Thymus (tissue), 11 donors: Measurements from ENCODE around the gene CBFA2T2. TPM values are rescaled to one million over a fixed set of nuclear protein-coding genes. Genes with fewer than 3 reads are reported as not detected.

Experiments
- DNase-seq, 9 donors: peaks; one replicate each; pipeline ENCODE4 v3.0.0-alpha.2; 2013; ENCODE audit warnings: low spot score in 9 of 9, low read depth in 6 of 9, missing footprints in 1 of 9
- H3K27ac ChIP-seq, 2 donors: one replicate each; pipeline ENCODE4 v1.5.1; 2013; ENCODE audit warnings: control low read depth in 1 of 2, low read depth in 1 of 2, low read length in 1 of 2, mild to moderate bottlenecking in 1 of 2, moderate library complexity in 1 of 2
- H3K27me3 ChIP-seq, 2 donors: one replicate each; pipeline ENCODE4 v1.5.1; 2013; ENCODE audit warnings: low read length in 1 of 2; ENCODE audit not compliant: control insufficient read depth in 2 of 2, insufficient read depth in 1 of 2
- H3K36me3 ChIP-seq, 2 donors: one replicate each; pipeline ENCODE4 v1.5.1; 2013; ENCODE audit warnings: low read length in 1 of 2, mild to moderate bottlenecking in 1 of 2, moderate library complexity in 1 of 2; ENCODE audit not compliant: control insufficient read depth in 2 of 2, insufficient read depth in 2 of 2
- H3K4me1 ChIP-seq, 2 donors: one replicate each; pipeline ENCODE4 v1.5.1; 2013; ENCODE audit warnings: low read length in 2 of 2; ENCODE audit not compliant: control insufficient read depth in 2 of 2, insufficient read depth in 2 of 2
- H3K4me3 ChIP-seq, 2 donors: one replicate each; pipeline ENCODE4 v1.5.1; 2013; ENCODE audit warnings: low read length in 2 of 2, control low read depth in 1 of 2, mild to moderate bottlenecking in 1 of 2
- H3K9me3 ChIP-seq, 2 donors: one replicate each; pipeline ENCODE4 v1.5.1; 2013; ENCODE audit warnings: low read length in 1 of 2, mild to moderate bottlenecking in 1 of 2; ENCODE audit not compliant: control insufficient read depth in 2 of 2, insufficient read depth in 1 of 2
- WGBS: extraction: QIAGEN DNeasy Blood & Tissue Kit; methylation state at CpG from one replicate; pipeline ENCODE4 v1.1.7; 2013; 5-methylcytosine and 5-hydroxymethylcytosine counted together
- polyA plus RNA-seq: library from polyadenylated mRNA; stranded (reverse); fragments of 200-250 nt; gene quantifications from one replicate; pipeline ENCODE4 v1.2.3, GENCODE V29; 2013
- total RNA-seq: library from RNA; stranded (reverse); fragments of 120-200 nt; gene quantifications from one replicate; pipeline ENCODE4 v1.2.4, GENCODE V29; 2013
- donor health status: healthy.

Gene CBFA2T2
- total and polyA plus RNA-seq, 2 donors, result 6.4 to 9.1 TPM

DNA sequence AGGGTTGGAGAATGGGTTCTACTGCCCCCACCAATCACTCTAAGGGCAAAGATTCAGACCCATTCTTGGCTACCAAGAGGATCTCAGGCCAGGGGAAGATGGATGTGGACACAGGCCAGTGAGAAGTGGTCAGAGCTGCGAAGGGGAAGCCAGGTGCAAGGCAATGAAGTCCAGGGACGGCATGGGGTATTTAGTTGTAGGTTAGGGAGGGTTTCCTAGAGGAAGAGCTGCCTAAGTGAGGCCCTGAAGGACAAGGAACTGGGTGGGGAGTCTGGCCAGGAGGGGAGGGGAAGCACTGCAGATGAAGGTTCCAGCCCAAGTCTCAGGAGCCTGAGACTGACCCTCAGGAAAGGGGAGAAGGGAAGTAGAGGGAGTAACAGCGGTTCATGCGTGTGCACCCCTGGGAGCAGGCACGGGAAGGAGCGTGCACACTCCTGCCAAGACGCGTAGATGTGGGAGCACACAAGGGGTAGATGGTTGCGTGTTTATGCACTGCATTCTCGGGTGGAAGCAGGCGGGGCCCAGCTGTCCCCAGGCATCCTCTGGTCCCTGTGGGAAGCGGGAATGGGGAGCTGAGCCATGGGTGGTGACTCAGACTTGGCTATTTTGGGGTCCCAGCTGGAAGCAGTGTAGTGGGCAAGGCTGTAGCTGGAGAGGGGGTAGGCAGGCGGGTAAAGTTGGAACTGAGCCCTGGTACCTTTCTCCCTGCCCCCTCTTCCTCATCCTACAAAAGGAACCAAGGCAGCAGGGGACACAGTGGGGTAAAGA, 180.2 kb downstream of the CBFA2T2 start:
- 96% methylated on average over 13 of the region's 13 CpGs for WGBS
- Histone ChIP-seq H3K4me1 (peaks cover 15 to 47% of the 10 kb centered on the region in 2 donors), H3K4me3 (no peak overlapping the region), H3K27ac (no peak overlapping the region), H3K27me3 (peaks cover 3 to 45% of the 10 kb centered on the region in 2 donors), H3K36me3 (peaks cover 2 to 3% of the 10 kb centered on the region in 2 donors), H3K9me3 (peaks cover 0 to 5% of the 10 kb centered on the region in 2 donors)
- DNase-seq, result no peak

- Histone ChIP-seq H3K36me3 (peaks cover 3 to 6% of the 10 kb centered on the region in 2 donors), H3K9me3 (peaks cover 0 to 5% of the 10 kb centered on the region in 2 donors), H3K4me3 (no peak overlapping the region), H3K27me3 (peaks cover 3 to 41% of the 10 kb centered on the region in 2 donors), H3K27ac (no peak overlapping the region), H3K4me1 (peaks cover 18 to 48% of the 10 kb centered on the region in 2 donors)
- DNase-seq, result no peak
- WGBS, result 98% methylated on average over 6 of the region's 6 CpGs
Measured at GRCh38 chr20:33670715-33671499, 181.0 kb downstream of the CBFA2T2 start.

- H3K4me3 ChIP-seq, result no peak overlapping the region
- H3K36me3 ChIP-seq, result peaks cover 8 to 14% of the 10 kb centered on the region in 2 donors
- H3K27me3 ChIP-seq, result peaks cover 0 to 33% of the 10 kb centered on the region in 2 donors
- H3K9me3 ChIP-seq, result peaks cover 0 to 5% of the 10 kb centered on the region in 2 donors
- H3K27ac ChIP-seq, result no peak overlapping the region
- no peak for DNase-seq
- 93% methylated on average over 8 of the region's 8 CpGs for WGBS
- H3K4me1 ChIP-seq, result peaks cover 18 to 40% of the 10 kb centered on the region in 2 donors
Measured at GRCh38 chr20:33671573-33672288, 181.8 kb downstream of the CBFA2T2 start.

GRCh38 chr20:33672426-33673113, 182.7 kb downstream of the CBFA2T2 start:
- Histone ChIP-seq H3K27ac (no peak overlapping the region), H3K4me3 (no peak overlapping the region), H3K27me3 (peaks cover 0 to 24% of the 10 kb centered on the region in 2 donors), H3K9me3 (peaks cover 0 to 3% of the 10 kb centered on the region in 2 donors), H3K4me1 (peaks cover 22 to 39% of the 10 kb centered on the region in 2 donors), H3K36me3 (peaks cover 8 to 22% of the 10 kb centered on the region in 2 donors)
- no peak for DNase-seq
- WGBS, result 79% methylated on average over 17 of the region's 17 CpGs

GRCh38 chr20:33673114-33673409, 183.2 kb downstream of the CBFA2T2 start:
- H3K27me3 ChIP-seq, result peaks cover 0 to 19% of the 10 kb centered on the region in 2 donors
- H3K4me3 ChIP-seq, result no peak overlapping the region
- DNase-seq, result no peak
- no peak overlapping the region for H3K27ac ChIP-seq
- WGBS, result 98% methylated on average over 4 of the region's 4 CpGs
- H3K9me3 ChIP-seq, result no peaks in the 10 kb centered on the region
- H3K36me3 ChIP-seq, result peaks cover 8 to 27% of the 10 kb centered on the region in 2 donors
- peaks cover 23 to 39% of the 10 kb centered on the region in 2 donors for H3K4me1 ChIP-seq

GRCh38 chr20:33673410-33674293, 183.8 kb downstream of the CBFA2T2 start:
- Histone ChIP-seq H3K4me1 (peaks cover 26 to 40% of the 10 kb centered on the region in 2 donors), H3K27ac (peak overlapping the region in 1 of 2 donors; percentile 21), H3K4me3 (peak overlapping the region; percentile 40 to 69), H3K36me3 (peaks cover 8 to 32% of the 10 kb centered on the region in 2 donors), H3K27me3 (peaks cover 0 to 16% of the 10 kb centered on the region in 2 donors), H3K9me3 (no peaks in the 10 kb centered on the region)
- 33% methylated on average over 29 of the region's 29 CpGs for WGBS
- no peak for DNase-seq

DNA sequence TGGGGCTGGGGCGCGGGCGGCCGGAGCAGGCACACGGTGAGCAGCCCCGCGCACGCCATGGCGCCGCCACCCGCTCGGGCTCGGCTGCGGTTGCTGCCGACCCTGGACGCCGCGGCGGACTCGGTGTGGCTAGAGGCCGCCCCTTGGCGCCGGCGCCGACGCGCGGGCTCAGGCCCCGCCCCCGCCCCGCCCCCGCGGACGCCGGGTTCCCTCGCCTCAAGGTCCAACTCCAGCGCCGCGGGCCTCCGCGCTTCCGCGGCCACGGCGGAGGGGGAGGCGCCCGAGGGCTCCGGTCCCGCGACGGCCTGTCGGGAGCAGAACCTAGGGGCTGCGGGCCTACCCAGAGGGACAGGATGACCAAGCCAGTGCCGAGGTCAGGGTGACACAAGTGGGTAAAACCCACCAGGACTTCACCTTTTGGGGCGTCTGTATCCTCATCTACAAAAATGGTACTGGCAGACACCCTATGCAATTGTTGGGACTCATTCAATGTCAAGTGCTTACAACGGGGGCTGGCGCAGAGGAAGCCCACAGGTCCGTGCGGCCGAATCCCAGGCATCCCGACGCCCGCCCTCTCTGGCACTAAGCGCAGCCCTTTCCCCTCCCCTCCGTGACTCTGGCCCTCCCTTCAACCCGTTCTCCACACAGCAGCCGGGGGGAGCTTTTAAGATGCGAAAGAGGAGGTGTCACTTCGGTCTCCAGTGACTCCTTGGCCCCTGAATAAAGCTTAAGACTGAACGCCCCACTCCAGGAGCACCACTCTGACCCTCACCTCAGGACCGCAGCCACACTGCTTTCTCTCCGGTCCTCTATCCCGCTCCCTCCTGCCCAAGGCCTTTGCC, 184.6 kb downstream of the CBFA2T2 start, which contains the start of gene NECAB3:
Gene NECAB3 (minus strand): TSS at position 135 of the 842 bp plus-strand sequence. CDS start 76 bp downstream, at position 59.
- peak in 3 of 9 donors; percentile 41 to 56 (median 47) for DNase-seq
- WGBS, result 10% methylated on average over 72 of the region's 73 CpGs
- Histone ChIP-seq H3K4me1 (peaks cover 35 to 48% of the 10 kb centered on the region in 2 donors), H3K27me3 (peaks cover 0 to 16% of the 10 kb centered on the region in 2 donors), H3K36me3 (peaks cover 5 to 35% of the 10 kb centered on the region in 2 donors), H3K27ac (peak within 1 kb of the TSS in 1 of 2 donors; percentile 46), H3K9me3 (no peaks in the 10 kb centered on the region), H3K4me3 (peak within 1 kb of the TSS; percentile 40 to 69)
